Chondrocyte (in vitro differentiated cells): ENCODE data around the gene RNPS1. TPM values are rescaled to one million over a fixed set of nuclear protein-coding genes. Genes with fewer than 3 reads are reported as not detected.
A peak's percentile ranks its signal among the peaks of the same experiment; 100 is the strongest.

Source experiments
- DNase-seq: peaks from one replicate; pipeline ENCODE4 v3.0.0; 2021; ENCODE audit warnings: mixed read lengths, low spot score
- H3K27ac Mint-ChIP-seq: one replicate; pipeline ENCODE4 v1.8.0; 2021; ENCODE audit warnings: mild to moderate bottlenecking, moderate library complexity, mixed read lengths; ENCODE audit not compliant: unreplicated experiment
- H3K27me3 Mint-ChIP-seq: 2 replicates; pipeline ENCODE4 v1.8.0; 2021; ENCODE audit warnings: low read depth, mixed read lengths
- H3K36me3 Mint-ChIP-seq: 2 replicates; pipeline ENCODE4 v1.8.0; 2021; ENCODE audit warnings: low read depth, mixed read lengths
- H3K4me1 Mint-ChIP-seq: 2 replicates; pipeline ENCODE4 v1.8.0; 2021; ENCODE audit warnings: low read depth, mild to moderate bottlenecking, mixed read lengths
- H3K4me3 Mint-ChIP-seq: one replicate; pipeline ENCODE4 v1.8.0; 2021; ENCODE audit warnings: mild to moderate bottlenecking, moderate library complexity, mixed read lengths; ENCODE audit not compliant: unreplicated experiment
- H3K9me3 Mint-ChIP-seq: 2 replicates; pipeline ENCODE4 v1.8.0; 2021; ENCODE audit warnings: low read depth, mixed read lengths
- CTCF ChIP-seq: fragments of 200-600 bp; sonication (generic); IDR thresholded peaks from 2 replicates; pipeline ENCODE4 v1.5.0; 2021; ENCODE audit warnings: antibody characterized with exemption, mild to moderate bottlenecking, moderate library complexity
- total RNA-seq: library from RNA; stranded (reverse); gene quantifications from 3 replicates; pipeline ENCODE4 v1.2.1, GENCODE V29; 2021

RNPS1 gene
- total RNA-seq, 1 donor from 2014 or later: 109 TPM

- peaks cover 11% of the 10 kb centered on the region for H3K36me3 Mint-ChIP-seq
- peak; percentile 81 for DNase-seq
- H3K27me3 Mint-ChIP-seq: no peaks in the 10 kb centered on the region
- no peak overlapping the region for H3K27ac Mint-ChIP-seq
- H3K4me1 Mint-ChIP-seq: peaks cover 2% of the 10 kb centered on the region
- TF ChIP-seq CTCF: no peak
- no peaks in the 10 kb centered on the region for H3K9me3 Mint-ChIP-seq
- H3K4me3 Mint-ChIP-seq: no peak overlapping the region
Measured at GRCh38 chr16:2276368-2277195, 8.7 kb upstream of the RNPS1 start.

- Mint-ChIP-seq H3K27ac (no peak overlapping the region), H3K27me3 (no peaks in the 10 kb centered on the region), H3K36me3 (peaks cover 9% of the 10 kb centered on the region), H3K4me1 (peaks cover 2% of the 10 kb centered on the region), H3K4me3 (no peak overlapping the region), H3K9me3 (no peaks in the 10 kb centered on the region)
- no peak for TF ChIP-seq CTCF
- DNase-seq: peak; percentile 72
Measured at GRCh38 chr16:2275476-2276367, 7.8 kb upstream of the RNPS1 start.

- DNase-seq: no peak
- no peak for TF ChIP-seq CTCF
- H3K4me1 Mint-ChIP-seq: peaks cover 11% of the 10 kb centered on the region
- no peaks in the 10 kb centered on the region for H3K9me3 Mint-ChIP-seq
- H3K4me3 Mint-ChIP-seq: no peak overlapping the region
- no peaks in the 10 kb centered on the region for H3K27me3 Mint-ChIP-seq
- H3K36me3 Mint-ChIP-seq: peaks cover 5% of the 10 kb centered on the region
- H3K27ac Mint-ChIP-seq: no peak overlapping the region
Measured at GRCh38 chr16:2273931-2274330, 6.0 kb upstream of the RNPS1 start.

- peaks cover 5% of the 10 kb centered on the region for H3K36me3 Mint-ChIP-seq
- no peaks in the 10 kb centered on the region for H3K9me3 Mint-ChIP-seq
- no peak overlapping the region for H3K4me3 Mint-ChIP-seq
- peak; percentile 77 for DNase-seq
- H3K27me3 Mint-ChIP-seq: no peaks in the 10 kb centered on the region
- H3K27ac Mint-ChIP-seq: no peak overlapping the region
- no peak for TF ChIP-seq CTCF
- peaks cover 11% of the 10 kb centered on the region for H3K4me1 Mint-ChIP-seq
Measured at GRCh38 chr16:2273484-2273883, 5.6 kb upstream of the RNPS1 start.

GRCh38 chr16:2271848-2272461 lies 4.0 kb upstream of the RNPS1 start:
- peak; percentile 87 for DNase-seq
- Mint-ChIP-seq H3K4me3 (no peak overlapping the region), H3K9me3 (no peaks in the 10 kb centered on the region), H3K4me1 (peaks cover 13% of the 10 kb centered on the region), H3K27me3 (no peaks in the 10 kb centered on the region), H3K27ac (no peak overlapping the region), H3K36me3 (peaks cover 4% of the 10 kb centered on the region)
- TF ChIP-seq CTCF: no peak
